ENCODE results near the gene DCHS2.

DCHS2 gene

DNA sequence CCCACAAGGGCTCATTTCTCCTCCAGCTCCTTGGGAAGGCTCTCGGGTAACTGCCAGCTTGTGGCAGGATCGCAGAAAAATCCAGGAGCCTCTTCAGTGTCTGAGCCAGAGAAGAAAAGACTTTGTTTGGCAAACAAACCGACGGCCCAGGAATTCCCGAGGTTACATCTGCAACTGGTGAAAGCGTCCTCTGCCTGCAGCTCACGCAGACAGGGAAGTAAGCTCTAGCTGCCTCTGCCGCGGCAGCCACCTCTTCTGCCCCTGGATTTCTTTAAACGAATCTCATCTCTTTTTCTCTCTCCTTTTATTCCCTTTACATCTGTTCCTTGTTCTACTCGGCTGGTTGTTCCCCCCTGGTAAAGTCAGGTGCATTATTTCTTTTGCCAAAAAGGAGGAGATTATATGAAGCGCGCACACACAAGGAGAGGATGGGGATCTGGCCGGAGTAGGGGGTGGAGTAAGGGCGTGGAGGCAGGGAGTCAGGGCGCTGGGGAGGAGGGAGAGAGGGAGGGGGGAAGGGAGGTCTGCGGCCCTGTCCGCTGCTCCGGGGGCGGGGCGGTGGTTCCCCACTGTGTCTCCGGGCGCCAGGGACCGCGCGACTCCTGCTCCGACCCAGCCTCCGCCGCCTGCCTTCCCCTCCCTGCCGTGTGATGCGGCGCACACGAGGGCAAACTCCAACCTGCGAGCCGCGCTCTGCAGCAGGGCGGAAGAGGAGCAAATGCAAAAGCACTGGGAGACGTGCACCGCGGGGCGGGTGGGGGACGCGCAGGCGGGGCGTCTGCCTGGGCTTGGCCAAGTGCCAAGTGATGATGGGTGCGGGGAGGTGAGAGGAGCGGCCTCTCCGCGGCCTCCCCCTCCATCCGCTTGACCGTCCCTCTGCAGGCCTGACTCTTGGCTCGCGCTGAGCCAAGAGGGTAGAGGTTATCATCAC, at the start of gene DCHS2:
Gene DCHS2 (minus strand): TSS at position 459 of the 931 bp plus-strand sequence. CDS start 444 bp downstream, at position 15.
- no peak for DNase-seq (ENCODE audit: low read depth in 1 of 2, low spot score in 1 of 2)

DNA sequence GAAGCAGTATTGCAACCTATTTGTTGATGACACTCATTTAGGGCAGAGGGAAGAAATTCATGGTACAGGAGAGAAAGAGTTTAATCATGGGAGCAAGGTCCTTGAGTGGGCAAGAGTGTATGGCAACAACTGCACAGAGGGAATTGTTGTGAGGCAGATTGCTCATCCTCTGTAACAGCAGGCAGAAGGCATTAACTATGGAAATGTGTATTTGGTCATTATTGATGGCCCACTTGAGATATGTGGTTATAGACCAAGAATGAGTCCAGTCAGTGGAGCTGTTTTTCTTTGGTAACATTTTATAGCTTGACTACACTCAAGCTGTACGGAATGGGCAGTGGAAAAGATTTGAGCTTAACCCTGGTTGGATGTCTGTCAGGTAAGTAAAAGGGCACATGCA, 42.7 kb upstream of the DCHS2 start:
- DNase-seq (ENCODE audit: low read depth in 1 of 2, low spot score in 1 of 2) = no peak

DNA sequence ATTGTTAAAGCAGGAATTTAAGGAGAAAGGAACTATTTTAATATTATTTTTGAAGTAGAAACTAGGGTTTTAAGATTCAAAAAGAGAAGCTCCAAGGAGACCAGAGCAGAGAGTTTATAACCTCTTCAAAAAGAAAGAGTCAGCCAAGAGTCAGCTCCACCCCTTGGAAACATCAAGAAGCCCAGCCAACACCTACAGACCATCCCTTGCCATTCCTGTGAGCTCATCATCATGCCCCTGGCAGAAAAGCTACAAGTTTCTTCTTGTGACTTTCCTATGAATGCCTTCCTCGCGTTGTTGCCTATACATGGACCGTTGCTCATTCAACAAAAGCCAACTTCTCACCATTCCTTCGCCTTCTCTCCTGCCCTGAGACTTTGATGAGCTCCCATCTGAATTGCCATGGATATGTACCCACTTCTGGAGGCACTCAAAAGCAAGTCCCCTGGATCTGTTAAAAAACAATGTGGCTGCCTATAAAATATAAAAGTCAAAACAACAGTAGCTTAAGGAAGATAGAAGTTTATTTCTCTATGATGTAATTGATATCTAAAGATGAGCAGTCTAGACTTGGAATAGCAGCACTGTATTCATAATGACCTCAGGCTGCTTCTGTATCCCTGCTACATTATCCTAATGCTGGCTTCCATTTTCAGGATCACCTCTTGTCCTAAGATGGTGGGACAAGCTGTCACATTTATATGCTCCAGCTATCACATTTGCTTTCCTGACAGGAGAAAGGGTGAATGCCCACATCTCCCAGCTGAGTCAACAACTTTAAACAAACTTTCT, 38.3 kb upstream of the DCHS2 start:
- no peak for DNase-seq (ENCODE audit: low read depth in 1 of 2, low spot score in 1 of 2)

DNA sequence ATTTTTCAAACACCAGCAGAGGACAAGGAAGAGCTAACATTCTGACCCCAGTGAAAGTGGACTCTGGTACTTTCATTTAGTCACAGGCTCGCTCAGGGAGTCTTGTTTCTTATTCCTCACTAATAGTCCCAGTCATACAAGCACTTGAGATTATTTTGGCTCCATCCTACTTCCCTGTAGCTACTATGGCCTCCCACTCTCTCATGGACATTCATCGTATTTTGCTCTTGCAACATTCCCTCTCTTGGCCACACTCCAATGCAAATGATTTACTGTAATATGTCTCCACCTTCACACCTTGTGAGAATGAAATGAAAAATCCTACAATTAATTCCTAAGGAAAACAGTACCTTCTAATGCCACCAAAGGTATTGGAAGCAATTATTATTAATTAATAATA, 37.3 kb upstream of the DCHS2 start:
- DNase-seq (ENCODE audit: low read depth in 1 of 2, low spot score in 1 of 2) = no peak

GRCh38 chr4:154527308-154527707, 35.7 kb upstream of the DCHS2 start:
- DNase-seq (ENCODE audit: low read depth in 1 of 2, low spot score in 1 of 2) = no peak

DNA sequence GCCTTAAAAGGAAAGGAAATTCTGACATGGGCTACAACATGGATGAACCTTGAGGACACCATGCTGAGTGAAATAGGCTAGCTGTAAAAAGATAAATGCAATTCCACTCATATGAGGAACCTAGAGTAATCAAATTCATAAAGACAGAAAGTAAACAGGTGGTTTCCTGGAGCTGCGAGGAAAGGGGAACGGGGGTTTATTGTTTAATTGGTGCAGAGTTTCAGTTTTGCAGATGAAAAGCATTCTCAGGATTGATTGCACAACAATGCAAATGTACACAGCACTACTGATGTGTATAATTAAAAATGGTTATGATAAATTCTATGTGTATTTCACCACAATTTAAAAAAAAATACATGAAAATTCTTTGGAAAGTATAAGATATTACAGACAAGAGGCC, 34.6 kb upstream of the DCHS2 start:
- no peak for DNase-seq (ENCODE audit: low read depth in 1 of 2, low spot score in 1 of 2)

- no peak for DNase-seq (ENCODE audit: low read depth in 1 of 2, low spot score in 1 of 2)
These were observed 30.0 kb upstream of the DCHS2 start for GRCh38 chr4:154521607-154522006.

- DNase-seq (ENCODE audit: low read depth in 1 of 2, low spot score in 1 of 2) = no peak
These were observed 27.6 kb upstream of the DCHS2 start for GRCh38 chr4:154519214-154519613.

GRCh38 chr4:154517591-154517990, 26.0 kb upstream of the DCHS2 start:
- DNase-seq (ENCODE audit: low read depth in 1 of 2, low spot score in 1 of 2) = no peak

- no peak for DNase-seq (ENCODE audit: low read depth in 1 of 2, low spot score in 1 of 2)
These were observed 24.9 kb upstream of the DCHS2 start for GRCh38 chr4:154516318-154517029.

- no peak for DNase-seq (ENCODE audit: low read depth in 1 of 2, low spot score in 1 of 2)
These were observed 20.4 kb upstream of the DCHS2 start for GRCh38 chr4:154511981-154512380.

- no peak for DNase-seq (ENCODE audit: low read depth in 1 of 2, low spot score in 1 of 2)
These were observed 19.9 kb upstream of the DCHS2 start for GRCh38 chr4:154511548-154511947.

DNA sequence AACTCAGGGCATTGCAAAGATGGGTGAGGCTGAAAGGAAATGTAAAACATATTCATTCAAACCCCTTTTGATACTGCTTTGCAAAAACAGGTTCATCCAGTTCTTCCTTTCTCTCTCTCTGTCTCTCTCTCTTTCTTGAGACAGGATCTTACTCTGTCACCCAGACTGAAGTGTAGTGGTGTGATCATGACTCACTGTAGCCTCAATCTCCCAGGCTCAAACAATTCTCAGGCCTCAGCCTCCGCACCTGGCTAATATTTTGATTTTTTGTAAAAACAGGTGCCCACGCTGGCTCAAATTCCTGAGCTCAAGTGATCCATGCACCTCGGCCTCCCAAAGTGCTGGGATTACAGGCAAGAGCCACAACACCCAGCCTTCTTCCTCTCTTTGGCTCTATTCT, 15.6 kb upstream of the DCHS2 start:
- DNase-seq (ENCODE audit: low read depth in 1 of 2, low spot score in 1 of 2) = no peak

- no peak for DNase-seq (ENCODE audit: low read depth in 1 of 2, low spot score in 1 of 2)
These were observed 14.7 kb upstream of the DCHS2 start for GRCh38 chr4:154506253-154506652.

- DNase-seq (ENCODE audit: low read depth in 1 of 2, low spot score in 1 of 2) = no peak
These were observed 12.0 kb upstream of the DCHS2 start for GRCh38 chr4:154503598-154503997.

DNA sequence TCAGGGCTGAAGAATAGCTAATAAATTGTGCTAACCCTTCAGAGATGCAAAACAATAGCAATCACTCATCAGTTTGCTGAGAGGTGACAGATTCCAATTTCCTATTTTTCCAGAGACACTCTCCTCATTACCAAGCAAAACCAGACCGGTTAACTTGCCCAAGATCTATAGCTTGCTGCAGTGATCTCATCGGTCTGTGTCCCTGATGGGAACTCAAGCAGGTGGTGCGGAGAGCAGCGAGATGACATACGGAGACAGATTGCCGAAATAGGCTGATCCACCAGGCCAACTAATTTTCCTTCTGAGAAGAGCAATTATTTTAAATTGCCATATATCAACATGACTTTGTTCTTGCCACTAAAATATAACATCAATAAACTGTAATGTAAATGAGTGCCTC, 10.5 kb upstream of the DCHS2 start:
- no peak for DNase-seq (ENCODE audit: low read depth in 1 of 2, low spot score in 1 of 2)

DNA sequence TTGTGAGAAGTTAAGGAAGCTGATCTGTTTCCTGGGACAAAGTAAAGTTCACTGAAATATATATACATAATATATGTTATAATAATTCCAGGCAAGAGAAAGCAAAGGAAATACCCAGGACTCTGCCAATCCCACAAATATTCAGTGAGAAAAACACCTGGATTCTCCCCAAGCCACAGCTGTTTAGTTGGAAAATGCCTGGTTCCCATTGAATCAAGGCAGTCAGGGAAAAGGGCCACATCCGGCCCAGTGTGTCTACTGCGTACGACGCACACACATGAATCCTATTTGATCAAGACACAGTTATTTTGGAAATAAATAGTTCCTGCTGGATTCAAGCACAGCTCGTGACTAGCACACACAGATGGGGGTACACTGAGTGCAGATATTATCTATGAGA, 6.3 kb upstream of the DCHS2 start:
- no peak for DNase-seq (ENCODE audit: low read depth in 1 of 2, low spot score in 1 of 2)

- DNase-seq (ENCODE audit: low read depth in 1 of 2, low spot score in 1 of 2) = no peak
These were observed 4.3 kb upstream of the DCHS2 start for GRCh38 chr4:154495867-154496266.

DNA sequence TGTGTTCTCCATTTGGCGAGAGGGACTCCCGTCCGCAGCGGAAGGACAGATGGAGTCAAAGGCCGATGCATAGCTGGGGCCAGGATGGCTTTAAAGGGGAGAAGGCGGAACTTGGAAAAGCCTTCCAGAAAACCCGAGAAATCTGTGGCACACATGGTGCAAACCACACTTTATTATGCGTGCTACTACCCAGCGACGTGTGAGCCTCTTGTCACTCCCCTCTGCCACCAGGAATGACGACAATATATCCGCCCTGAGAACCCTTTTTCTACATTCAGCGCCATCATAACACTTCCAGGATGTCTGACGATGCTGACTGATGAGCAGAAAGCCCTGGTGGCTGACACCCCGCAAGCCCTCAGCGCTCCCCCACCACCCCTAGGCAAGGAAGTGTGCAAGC, 689 bp upstream of the DCHS2 start:
- no peak for DNase-seq (ENCODE audit: low read depth in 1 of 2, low spot score in 1 of 2)

GRCh38 chr4:154490583-154491340, 837 bp downstream of the DCHS2 start:
- no peak for DNase-seq (ENCODE audit: low read depth in 1 of 2, low spot score in 1 of 2)

- no peak for DNase-seq (ENCODE audit: low read depth in 1 of 2, low spot score in 1 of 2)
These were observed 1.4 kb downstream of the DCHS2 start for GRCh38 chr4:154490234-154490582.
